KMS-11 (cell line): ENCODE data around the gene MNT.

Experiments
- H2AFZ ChIP-seq: fragments of 200-600 bp; sonication (generic); 2 replicates; pipeline ENCODE4 v1.6.1; 2016; ENCODE audit warnings: antibody characterized with exemption, mixed run types, low read depth
- H3K27ac ChIP-seq: fragments of 200-600 bp; sonication (generic); 2 replicates; pipeline ENCODE4 v1.6.1; 2016; ENCODE audit warnings: mild to moderate bottlenecking, mixed run types
- H3K27me3 ChIP-seq: fragments of 200-600 bp; sonication (generic); 2 replicates; pipeline ENCODE4 v1.6.1; 2017; ENCODE audit warnings: mild to moderate bottlenecking, low read depth, mixed run types, moderate library complexity; ENCODE audit not compliant: insufficient read depth
- H3K36me3 ChIP-seq: fragments of 200-600 bp; sonication (generic); 2 replicates; pipeline ENCODE4 v1.6.1; 2017; ENCODE audit warnings: mild to moderate bottlenecking, mixed run types; ENCODE audit not compliant: insufficient read depth
- H3K4me1 ChIP-seq: fragments of 200-600 bp; sonication (generic); 2 replicates; pipeline ENCODE4 v1.6.1; 2016; ENCODE audit warnings: mild to moderate bottlenecking, low read depth, mixed run types; ENCODE audit not compliant: poor library complexity, severe bottlenecking
- H3K4me2 ChIP-seq: fragments of 200-600 bp; sonication (generic); 2 replicates; pipeline ENCODE4 v1.7.0; 2016; ENCODE audit warnings: mild to moderate bottlenecking, mixed run types
- H3K4me3 ChIP-seq: fragments of 200-600 bp; sonication (generic); IDR thresholded peaks from 2 replicates; pipeline ENCODE4 v1.6.1; 2017; ENCODE audit warnings: low read depth, low read length, mixed read lengths; ENCODE audit not compliant: insufficient read depth
- H3K79me2 ChIP-seq: fragments of 200-600 bp; sonication (generic); 2 replicates; pipeline ENCODE4 v1.6.1; 2016; ENCODE audit warnings: low read depth, mixed run types; ENCODE audit not compliant: insufficient read depth
- H3K9ac ChIP-seq: fragments of 200-600 bp; sonication (generic); 2 replicates; pipeline ENCODE4 v1.6.1; 2016; ENCODE audit warnings: mild to moderate bottlenecking, mixed run types
- H4K20me1 ChIP-seq: fragments of 200-600 bp; sonication (generic); 2 replicates; pipeline ENCODE4 v1.6.1; 2016; ENCODE audit warnings: mild to moderate bottlenecking, mixed run types; ENCODE audit not compliant: insufficient read depth
- TF ChIP-seq, protein P1 (sequence below): fragments of 200-600 bp; sonication (generic); conservative IDR thresholded peaks from 2 replicates; pipeline ENCODE4 v1.6.1; 2017; ENCODE audit warnings: low read depth, mild to moderate bottlenecking, antibody characterized with exemption, low read length, moderate library complexity, mixed read lengths

The MNT gene

DNA sequence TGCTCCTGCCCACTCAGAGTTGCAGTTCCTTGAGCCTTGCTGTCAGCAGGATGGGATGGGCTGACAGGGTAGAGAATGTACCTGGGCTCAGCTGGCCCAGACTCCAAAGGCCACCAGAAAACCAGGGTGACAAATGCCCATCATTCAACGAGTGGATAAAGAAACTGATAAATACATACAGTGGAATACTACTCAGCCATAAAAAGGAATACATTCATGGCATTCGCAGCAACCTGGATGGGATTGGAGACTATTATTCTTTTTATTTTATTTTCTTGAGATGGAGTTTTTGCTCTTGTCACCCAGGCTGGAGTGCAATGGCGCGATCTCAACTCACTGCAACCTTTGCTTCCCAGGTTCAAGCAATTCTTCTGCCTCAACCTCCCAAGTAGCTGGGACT, 43.6 kb downstream of the MNT start:
- Histone ChIP-seq H4K20me1 (no peaks in the 10 kb centered on the region), H3K27me3 (no peaks in the 10 kb centered on the region), H3K4me2 (no peak overlapping the region), H3K27ac (no peak overlapping the region), H3K4me1 (peaks cover 9% of the 10 kb centered on the region), H2AFZ (no peak overlapping the region), H3K79me2 (no peaks in the 10 kb centered on the region), H3K4me3 (no peak overlapping the region), H3K9ac (no peak overlapping the region), H3K36me3 (no peaks in the 10 kb centered on the region)
- TF ChIP-seq, protein P1, sequence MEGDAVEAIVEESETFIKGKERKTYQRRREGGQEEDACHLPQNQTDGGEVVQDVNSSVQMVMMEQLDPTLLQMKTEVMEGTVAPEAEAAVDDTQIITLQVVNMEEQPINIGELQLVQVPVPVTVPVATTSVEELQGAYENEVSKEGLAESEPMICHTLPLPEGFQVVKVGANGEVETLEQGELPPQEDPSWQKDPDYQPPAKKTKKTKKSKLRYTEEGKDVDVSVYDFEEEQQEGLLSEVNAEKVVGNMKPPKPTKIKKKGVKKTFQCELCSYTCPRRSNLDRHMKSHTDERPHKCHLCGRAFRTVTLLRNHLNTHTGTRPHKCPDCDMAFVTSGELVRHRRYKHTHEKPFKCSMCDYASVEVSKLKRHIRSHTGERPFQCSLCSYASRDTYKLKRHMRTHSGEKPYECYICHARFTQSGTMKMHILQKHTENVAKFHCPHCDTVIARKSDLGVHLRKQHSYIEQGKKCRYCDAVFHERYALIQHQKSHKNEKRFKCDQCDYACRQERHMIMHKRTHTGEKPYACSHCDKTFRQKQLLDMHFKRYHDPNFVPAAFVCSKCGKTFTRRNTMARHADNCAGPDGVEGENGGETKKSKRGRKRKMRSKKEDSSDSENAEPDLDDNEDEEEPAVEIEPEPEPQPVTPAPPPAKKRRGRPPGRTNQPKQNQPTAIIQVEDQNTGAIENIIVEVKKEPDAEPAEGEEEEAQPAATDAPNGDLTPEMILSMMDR: no peak

GRCh38 chr17:2354311-2354710, 46.5 kb downstream of the MNT start:
- no peak overlapping the region for H3K4me3 ChIP-seq
- H3K27ac ChIP-seq: no peak overlapping the region
- H3K36me3 ChIP-seq: no peaks in the 10 kb centered on the region
- H3K27me3 ChIP-seq: no peaks in the 10 kb centered on the region
- no peaks in the 10 kb centered on the region for H4K20me1 ChIP-seq
- H3K4me2 ChIP-seq: no peak overlapping the region
- H3K79me2 ChIP-seq: no peaks in the 10 kb centered on the region
- H3K9ac ChIP-seq: no peak overlapping the region
- H2AFZ ChIP-seq: no peak overlapping the region
- TF ChIP-seq, protein P1: no peak
- H3K4me1 ChIP-seq: peaks cover 9% of the 10 kb centered on the region

DNA sequence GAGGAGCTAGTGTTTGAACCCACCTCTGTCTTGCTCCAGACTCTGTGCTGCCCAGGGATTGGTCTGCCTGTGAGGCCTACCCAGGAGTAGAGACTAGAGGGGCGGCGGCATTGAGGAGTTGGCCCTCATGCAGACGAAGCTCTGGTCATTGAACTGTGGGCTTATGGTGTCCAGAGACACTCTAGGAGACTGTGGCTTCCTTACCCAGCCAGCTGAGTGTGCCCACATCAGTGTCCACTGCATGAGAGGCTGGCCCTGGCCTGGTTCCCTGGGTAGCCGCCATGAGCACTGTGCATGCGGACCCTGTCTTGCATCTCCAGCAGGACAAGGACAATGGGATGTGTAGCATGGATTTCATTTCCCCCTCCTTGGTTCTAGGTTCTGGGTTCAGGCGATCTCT, 49.6 kb downstream of the MNT start:
- no peak overlapping the region for H2AFZ ChIP-seq
- TF ChIP-seq, protein P1: no peak
- H3K4me2 ChIP-seq: no peak overlapping the region
- peaks cover 9% of the 10 kb centered on the region for H3K4me1 ChIP-seq
- no peaks in the 10 kb centered on the region for H4K20me1 ChIP-seq
- H3K36me3 ChIP-seq: no peaks in the 10 kb centered on the region
- no peak overlapping the region for H3K9ac ChIP-seq
- H3K79me2 ChIP-seq: no peaks in the 10 kb centered on the region
- no peak overlapping the region for H3K4me3 ChIP-seq
- H3K27me3 ChIP-seq: no peaks in the 10 kb centered on the region
- no peak overlapping the region for H3K27ac ChIP-seq

DNA sequence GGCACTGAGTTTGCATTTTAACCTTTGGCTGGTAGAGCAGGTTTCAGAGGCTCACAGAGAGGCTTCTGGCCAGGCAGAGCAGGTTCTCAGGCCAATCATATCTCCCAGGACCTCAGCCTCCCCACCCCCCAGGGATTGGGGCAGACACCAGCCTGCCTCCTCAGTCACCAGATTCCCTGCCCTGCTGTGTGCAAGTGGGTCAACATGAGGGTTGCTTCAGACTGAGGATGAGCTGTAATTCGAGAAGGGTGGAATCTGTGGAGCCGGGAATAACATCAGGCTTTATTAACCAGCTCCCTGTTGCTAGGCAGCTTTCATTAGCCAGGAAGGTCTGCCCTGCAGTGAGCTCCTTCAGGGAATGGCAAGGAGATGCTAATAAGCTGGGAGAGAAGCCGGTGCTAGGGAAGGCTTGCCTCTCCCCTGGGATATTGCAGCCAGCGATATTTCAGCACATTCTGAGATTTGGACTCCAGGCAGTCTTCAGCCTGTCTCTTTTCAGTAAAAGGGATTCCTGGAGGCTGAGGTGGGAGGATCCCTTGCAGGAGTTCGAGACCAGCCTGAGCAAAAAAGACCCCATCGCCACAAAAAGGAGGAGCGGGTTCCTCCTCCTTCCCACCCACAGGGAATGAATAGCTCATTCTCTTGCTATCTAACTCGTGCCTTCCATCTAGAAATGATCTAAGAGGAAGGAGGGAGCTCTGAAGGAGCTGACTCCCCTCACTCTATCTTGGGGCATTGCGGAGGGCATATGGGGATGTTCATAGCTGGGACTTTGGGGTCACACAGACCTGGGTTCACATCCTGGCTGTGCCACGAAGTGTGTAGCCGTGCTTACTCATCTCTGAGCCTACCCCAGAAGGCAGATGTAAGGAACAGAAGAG, 52.8 kb downstream of the MNT start:
- H3K79me2 ChIP-seq: no peaks in the 10 kb centered on the region
- H3K36me3 ChIP-seq: no peaks in the 10 kb centered on the region
- no peak overlapping the region for H3K4me2 ChIP-seq
- TF ChIP-seq, protein P1: no peak
- no peaks in the 10 kb centered on the region for H3K27me3 ChIP-seq
- no peak overlapping the region for H2AFZ ChIP-seq
- H3K4me1 ChIP-seq: peaks cover 2% of the 10 kb centered on the region
- H3K27ac ChIP-seq: no peak overlapping the region
- no peaks in the 10 kb centered on the region for H4K20me1 ChIP-seq
- no peak overlapping the region for H3K4me3 ChIP-seq
- H3K9ac ChIP-seq: no peak overlapping the region
